Activated CD8-positive, alpha-beta memory T cell treated with anti-CD3 and anti-CD28 coated beads, Interleukin-2, amount 50 U/mL, for 1 hour (primary cell): ENCODE results near the gene TMEM143.

Experiments used
- DNase-seq: peaks from one replicate; pipeline ENCODE4 v3.0.0-alpha.2; 2020; ENCODE audit errors: extremely low read depth

The TMEM143 gene

GRCh38 chr19:48359123-48359522, 4.6 kb downstream of the TMEM143 start:
- no peak for DNase-seq

GRCh38 chr19:48355365-48355954, 8.3 kb downstream of the TMEM143 start:
- no peak for DNase-seq

- no peak for DNase-seq
Observed at GRCh38 chr19:48354332-48354992, 9.3 kb downstream of the TMEM143 start.

- no peak for DNase-seq
Observed at GRCh38 chr19:48353677-48354076, 10.1 kb downstream of the TMEM143 start.

GRCh38 chr19:48351341-48351752, 12.4 kb downstream of the TMEM143 start:
- no peak for DNase-seq

GRCh38 chr19:48350856-48351255, 12.9 kb downstream of the TMEM143 start:
- DNase-seq = no peak

GRCh38 chr19:48348737-48349136, 15.0 kb downstream of the TMEM143 start:
- no peak for DNase-seq

- DNase-seq = no peak
Observed at GRCh38 chr19:48348045-48348444, 15.7 kb downstream of the TMEM143 start.

GRCh38 chr19:48346191-48346590, 17.5 kb downstream of the TMEM143 start:
- no peak for DNase-seq

- no peak for DNase-seq
Observed at GRCh38 chr19:48344892-48345291, 18.8 kb downstream of the TMEM143 start.

- DNase-seq = no peak
Observed at GRCh38 chr19:48342841-48343540, 20.7 kb downstream of the TMEM143 start.

GRCh38 chr19:48342414-48342738, 21.4 kb downstream of the TMEM143 start:
- DNase-seq = no peak

GRCh38 chr19:48341515-48342413, 22.0 kb downstream of the TMEM143 start:
- no peak for DNase-seq

GRCh38 chr19:48340995-48341394, 22.7 kb downstream of the TMEM143 start:
- no peak for DNase-seq

- no peak for DNase-seq
Observed at GRCh38 chr19:48338802-48339503, 24.8 kb downstream of the TMEM143 start.

- DNase-seq = no peak
Observed at GRCh38 chr19:48338253-48338755, 25.4 kb downstream of the TMEM143 start.

- DNase-seq = peak; percentile 71
Observed at GRCh38 chr19:48333467-48334384, 30.0 kb downstream of the TMEM143 start.

- peak; percentile 95 for DNase-seq
Observed at GRCh38 chr19:48332662-48333466, 30.9 kb downstream of the TMEM143 start.

GRCh38 chr19:48332351-48332661, 31.4 kb downstream of the TMEM143 start:
- no peak for DNase-seq
